Measurements from ENCODE around the gene INF2.
"Not testable (repeated sequence)": the region's sequence is repeated elsewhere in the genome, so short reads cannot be mapped to it uniquely, and the experiment has no call there.

The INF2 gene

GRCh38 chr14:104726600-104727451, 37.4 kb downstream of the INF2 start:
- TF ChIP-seq, protein P1, sequence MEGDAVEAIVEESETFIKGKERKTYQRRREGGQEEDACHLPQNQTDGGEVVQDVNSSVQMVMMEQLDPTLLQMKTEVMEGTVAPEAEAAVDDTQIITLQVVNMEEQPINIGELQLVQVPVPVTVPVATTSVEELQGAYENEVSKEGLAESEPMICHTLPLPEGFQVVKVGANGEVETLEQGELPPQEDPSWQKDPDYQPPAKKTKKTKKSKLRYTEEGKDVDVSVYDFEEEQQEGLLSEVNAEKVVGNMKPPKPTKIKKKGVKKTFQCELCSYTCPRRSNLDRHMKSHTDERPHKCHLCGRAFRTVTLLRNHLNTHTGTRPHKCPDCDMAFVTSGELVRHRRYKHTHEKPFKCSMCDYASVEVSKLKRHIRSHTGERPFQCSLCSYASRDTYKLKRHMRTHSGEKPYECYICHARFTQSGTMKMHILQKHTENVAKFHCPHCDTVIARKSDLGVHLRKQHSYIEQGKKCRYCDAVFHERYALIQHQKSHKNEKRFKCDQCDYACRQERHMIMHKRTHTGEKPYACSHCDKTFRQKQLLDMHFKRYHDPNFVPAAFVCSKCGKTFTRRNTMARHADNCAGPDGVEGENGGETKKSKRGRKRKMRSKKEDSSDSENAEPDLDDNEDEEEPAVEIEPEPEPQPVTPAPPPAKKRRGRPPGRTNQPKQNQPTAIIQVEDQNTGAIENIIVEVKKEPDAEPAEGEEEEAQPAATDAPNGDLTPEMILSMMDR (IDR thresholded peaks at IDR 0.05; ENCODE audit: low read depth, low read length) = no peak
- DNase-seq (ENCODE audit: low read depth in 2 of 2) = no peak
- H3K4me3 ChIP-seq (replicated peaks in 1 of 2; ENCODE audit: low read depth in 2 of 2, low read length in 2 of 2) = no peak overlapping the region

DNA sequence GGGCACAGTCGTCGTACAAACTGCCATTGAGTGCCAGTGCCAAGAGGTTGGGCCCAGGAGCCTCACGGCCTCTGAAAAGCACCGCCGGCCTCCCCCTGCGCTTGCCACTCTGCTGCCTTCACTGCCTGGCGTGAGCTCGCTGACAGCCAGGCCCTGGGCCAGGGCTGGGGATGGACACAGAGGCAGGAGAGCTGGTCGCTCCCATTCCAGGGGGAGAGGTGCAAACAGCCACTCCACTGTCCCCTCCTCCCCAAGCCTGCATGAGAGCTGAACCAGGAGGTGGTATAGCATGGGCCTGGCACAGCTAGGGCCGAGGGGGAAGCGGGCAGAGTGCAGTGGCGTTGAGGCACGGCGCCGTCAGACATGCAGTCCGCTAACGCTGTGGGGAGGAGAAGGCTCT, 39.2 kb downstream of the INF2 start:
- TF ChIP-seq, protein P1 (IDR thresholded peaks at IDR 0.05; ENCODE audit: low read depth, low read length) = no peak
- no peak overlapping the region for H3K4me3 ChIP-seq (replicated peaks in 1 of 2; ENCODE audit: low read depth in 2 of 2, low read length in 2 of 2)
- DNase-seq (ENCODE audit: low read depth in 2 of 2) = no peak

DNA sequence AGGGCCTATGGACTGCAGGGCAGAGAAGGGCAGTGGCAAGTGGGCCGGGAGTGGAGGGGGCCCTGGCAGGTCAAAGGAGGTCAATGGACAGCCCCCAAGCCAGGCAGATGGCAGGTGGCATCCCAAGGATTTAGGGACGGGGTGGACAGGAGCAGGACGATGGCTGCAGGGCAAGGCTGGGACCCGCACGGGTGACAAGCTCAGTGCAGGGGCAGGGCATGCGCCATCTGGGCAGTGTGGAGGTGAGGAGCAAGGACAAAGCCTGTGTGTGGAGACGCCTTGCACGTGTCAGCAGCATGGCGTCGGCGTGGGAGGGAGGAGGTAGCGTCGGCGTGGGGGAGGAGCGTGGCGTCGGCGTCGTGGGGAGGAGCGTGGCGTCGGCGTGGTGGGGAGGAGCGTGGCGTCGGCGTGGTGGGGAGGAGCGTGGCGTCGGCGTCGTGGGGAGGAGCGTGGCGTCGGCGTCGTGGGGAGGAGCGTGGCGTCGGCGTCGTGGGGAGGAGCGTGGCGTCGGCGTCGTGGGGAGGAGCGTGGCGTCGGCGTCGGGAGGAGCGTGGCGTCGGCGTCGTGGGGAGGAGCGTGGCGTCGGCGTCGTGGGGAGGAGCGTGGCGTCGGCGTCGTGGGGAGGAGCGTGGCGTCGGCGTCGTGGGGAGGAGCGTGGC, 39.9 kb downstream of the INF2 start:
- H3K4me3 ChIP-seq (replicated peaks in 1 of 2; ENCODE audit: low read depth in 2 of 2, low read length in 2 of 2) = not testable (repeated sequence)

GRCh38 chr14:104729835-104730181, 40.4 kb downstream of the INF2 start:
- TF ChIP-seq, protein P1 (IDR thresholded peaks at IDR 0.05; ENCODE audit: low read depth, low read length) = no peak
- H3K4me3 ChIP-seq (replicated peaks in 1 of 2; ENCODE audit: low read depth in 2 of 2, low read length in 2 of 2) = no peak overlapping the region
- no peak for DNase-seq (ENCODE audit: low read depth in 2 of 2)

More for the DNA sequence above, 39.9 kb downstream of the INF2 start:
- not testable (repeated sequence) for DNase-seq (ENCODE audit: low read depth in 2 of 2)

- TF ChIP-seq, protein P1 (IDR thresholded peaks at IDR 0.05; ENCODE audit: low read depth, low read length) = no peak
- no peak overlapping the region for H3K4me3 ChIP-seq (replicated peaks in 1 of 2; ENCODE audit: low read depth in 2 of 2, low read length in 2 of 2)
- DNase-seq (ENCODE audit: low read depth in 2 of 2) = no peak
Measured at GRCh38 chr14:104730487-104730886, 41.1 kb downstream of the INF2 start.

DNA sequence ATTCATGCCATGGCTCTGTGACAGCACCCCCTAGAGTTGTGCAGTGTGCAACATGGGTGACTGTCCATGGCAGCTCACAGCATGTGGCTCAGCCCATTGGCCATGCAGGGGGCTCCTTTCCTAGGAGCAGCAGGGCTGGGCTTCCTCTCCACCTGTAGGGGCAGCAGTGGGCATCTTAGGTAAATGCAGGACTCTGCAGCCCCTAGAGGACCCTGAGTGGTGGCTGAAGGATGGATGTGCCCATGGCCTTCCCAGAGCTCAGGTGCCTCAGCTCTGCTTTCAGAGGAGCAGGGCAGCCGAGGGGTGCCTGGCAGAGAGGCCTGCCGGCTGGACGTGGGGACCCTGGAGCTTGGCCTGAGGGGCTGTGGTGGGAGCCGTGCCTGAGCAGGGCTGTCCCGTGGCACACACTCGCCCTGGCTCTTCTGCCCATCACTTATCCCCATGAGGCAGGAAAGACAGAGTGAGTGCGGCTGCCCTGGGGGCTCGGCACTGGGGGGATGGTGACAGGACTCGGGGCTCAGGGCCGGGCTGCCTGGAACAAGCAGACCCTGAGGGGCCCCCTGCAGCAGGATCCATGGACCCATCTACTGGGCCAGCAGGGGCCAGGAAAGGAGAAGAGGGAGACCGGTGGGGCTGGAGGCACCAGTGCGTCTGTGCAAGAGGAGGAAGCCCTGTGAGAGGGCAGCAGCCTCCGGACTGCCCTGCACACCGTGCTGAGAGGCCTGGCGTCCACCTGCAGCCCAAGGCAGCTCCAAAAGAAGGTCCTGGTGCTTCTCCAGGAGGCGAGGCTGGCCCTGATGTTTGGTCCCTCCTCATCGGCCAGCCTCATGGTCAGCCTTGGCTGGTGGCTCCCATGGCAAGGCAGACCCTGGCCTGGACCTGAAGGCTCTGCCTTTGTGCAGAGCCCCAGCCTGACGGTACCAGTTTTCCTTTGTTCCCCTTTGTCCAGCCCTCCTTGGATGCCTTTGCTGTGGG, 42.2 kb downstream of the INF2 start:
- no peak for DNase-seq (ENCODE audit: low read depth in 2 of 2)
- no peak overlapping the region for H3K4me3 ChIP-seq (replicated peaks in 1 of 2; ENCODE audit: low read depth in 2 of 2, low read length in 2 of 2)
- TF ChIP-seq, protein P1 (IDR thresholded peaks at IDR 0.05; ENCODE audit: low read depth, low read length) = peak; percentile 37

Data from cardiac fibroblast (primary cell).